Measurements from ENCODE around the gene KCNJ12. TPM values are rescaled to one million over a fixed set of nuclear protein-coding genes. Genes with fewer than 3 reads are reported as not detected.

KCNJ12 gene
- total and polyA plus RNA-seq, 3 donors from 2014 or later: 2.4 to 5.4 (median 2.8) TPM

- no peaks in the 10 kb centered on the region for H3K9me3 ChIP-seq
- no peaks in the 10 kb centered on the region for H3K36me3 ChIP-seq (ENCODE audit: low read depth, missing control alignments)
- TF ChIP-seq CTCF (IDR thresholded peaks at IDR 0.05) (no peak), POLR2A (IDR thresholded peaks at IDR 0.05) (no peak)
- DNase-seq: no peak
- no peak overlapping the region for H3K4me3 ChIP-seq
- H3K27ac ChIP-seq: no peak overlapping the region
- no peaks in the 10 kb centered on the region for H3K27me3 ChIP-seq
- peaks cover 10% of the 10 kb centered on the region for H3K4me1 ChIP-seq
- 85 to 92% methylated on average over 6 to 9 of the region's 9 CpGs for WGBS, 2 donors
- intact Hi-C loops (cut with DNase I; ENCODE audit: low total_unique reads): no loop called here
Measured at GRCh38 chr17:21363776-21364642, 12.1 kb upstream of the KCNJ12 start.

GRCh38 chr17:21365016-21365415, 11.1 kb upstream of the KCNJ12 start:
- no peaks in the 10 kb centered on the region for H3K36me3 ChIP-seq (ENCODE audit: low read depth, missing control alignments)
- 86 to 88% methylated on average over 4 to 7 of the region's 7 CpGs for WGBS, 2 donors
- H3K27ac ChIP-seq: no peak overlapping the region
- no peaks in the 10 kb centered on the region for H3K9me3 ChIP-seq
- DNase-seq: no peak
- H3K4me1 ChIP-seq: peaks cover 17% of the 10 kb centered on the region
- no peaks in the 10 kb centered on the region for H3K27me3 ChIP-seq
- intact Hi-C loops (cut with DNase I; ENCODE audit: low total_unique reads): no loop called here
- H3K4me3 ChIP-seq: no peak overlapping the region
- TF ChIP-seq POLR2A (IDR thresholded peaks at IDR 0.05) (no peak), CTCF (IDR thresholded peaks at IDR 0.05) (no peak)

GRCh38 chr17:21368545-21369246, 7.5 kb upstream of the KCNJ12 start:
- Histone ChIP-seq H3K27ac (no peak overlapping the region), H3K27me3 (no peaks in the 10 kb centered on the region), H3K4me1 (peaks cover 20% of the 10 kb centered on the region), H3K4me3 (no peak overlapping the region), H3K9me3 (no peaks in the 10 kb centered on the region), H3K36me3 (ENCODE audit: low read depth, missing control alignments) (no peaks in the 10 kb centered on the region)
- DNase-seq: no peak
- intact Hi-C loops (cut with DNase I; ENCODE audit: low total_unique reads): no loop called here
- 91 to 93% methylated on average over 10 to 15 of the region's 15 CpGs for WGBS, 2 donors
- TF ChIP-seq CTCF (IDR thresholded peaks at IDR 0.05) (no peak), POLR2A (IDR thresholded peaks at IDR 0.05) (no peak)

- no peak for DNase-seq
- H3K36me3 ChIP-seq (ENCODE audit: low read depth, missing control alignments): no peaks in the 10 kb centered on the region
- H3K27ac ChIP-seq: no peak overlapping the region
- 100% methylated on average over 3 to 5 of the region's 5 CpGs for WGBS, 2 donors
- no peak overlapping the region for H3K4me3 ChIP-seq
- H3K27me3 ChIP-seq: no peaks in the 10 kb centered on the region
- TF ChIP-seq CTCF (IDR thresholded peaks at IDR 0.05): no peak
- no peak for TF ChIP-seq POLR2A (IDR thresholded peaks at IDR 0.05)
- intact Hi-C loops (cut with DNase I; ENCODE audit: low total_unique reads): no loop called here
- H3K9me3 ChIP-seq: no peaks in the 10 kb centered on the region
- H3K4me1 ChIP-seq: peaks cover 20% of the 10 kb centered on the region
Measured at GRCh38 chr17:21369395-21369794, 6.8 kb upstream of the KCNJ12 start.
